DMS79 (cell line): ENCODE measurements around the gene SLC46A3.
"Not testable (repeated sequence)": the region's sequence is repeated elsewhere in the genome, so short reads cannot be mapped to it uniquely, and the experiment has no call there.

ENCODE experiments used
- DNase-seq: peaks from one replicate; lab custom pipeline; 2025; lab: John Stamatoyannopoulos, UW

Gene SLC46A3

GRCh38 chr13:28729541-28729940, 10.8 kb upstream of the SLC46A3 start:
- DNase-seq, result no peak

GRCh38 chr13:28728642-28729041, 9.9 kb upstream of the SLC46A3 start:
- DNase-seq, result no peak

GRCh38 chr13:28725046-28725610, 6.4 kb upstream of the SLC46A3 start:
- no peak for DNase-seq

- no peak for DNase-seq
These were observed 5.0 kb upstream of the SLC46A3 start for GRCh38 chr13:28723806-28724205.

GRCh38 chr13:28719227-28720055, 671 bp upstream of the SLC46A3 start:
- no peak for DNase-seq

- DNase-seq, result no peak
These were observed 601 bp downstream of the SLC46A3 start for GRCh38 chr13:28718196-28718542.

- DNase-seq, result no peak
These were observed 1.6 kb downstream of the SLC46A3 start for GRCh38 chr13:28717170-28717569.

- DNase-seq, result no peak
These were observed 2.3 kb downstream of the SLC46A3 start for GRCh38 chr13:28716511-28716910.

- DNase-seq, result no peak
These were observed 4.1 kb downstream of the SLC46A3 start for GRCh38 chr13:28714651-28715050.

GRCh38 chr13:28710161-28710560, 8.6 kb downstream of the SLC46A3 start:
- DNase-seq, result no peak

GRCh38 chr13:28707629-28708427, 10.9 kb downstream of the SLC46A3 start:
- DNase-seq, result no peak

- DNase-seq, result no peak
These were observed 13.2 kb downstream of the SLC46A3 start for GRCh38 chr13:28705461-28706083.

GRCh38 chr13:28704919-28705318, 13.9 kb downstream of the SLC46A3 start:
- DNase-seq, result no peak

GRCh38 chr13:28704282-28704681, 14.5 kb downstream of the SLC46A3 start:
- DNase-seq, result no peak

- no peak for DNase-seq
These were observed 19.5 kb downstream of the SLC46A3 start for GRCh38 chr13:28699246-28699645.

GRCh38 chr13:28697441-28697840, 21.3 kb downstream of the SLC46A3 start:
- DNase-seq, result no peak

- not testable (repeated sequence) for DNase-seq
These were observed 24.9 kb downstream of the SLC46A3 start for GRCh38 chr13:28693605-28694491.

GRCh38 chr13:28685892-28686291, 32.9 kb downstream of the SLC46A3 start:
- DNase-seq, result no peak

- no peak for DNase-seq
These were observed 33.7 kb downstream of the SLC46A3 start for GRCh38 chr13:28685114-28685513.

- DNase-seq, result no peak
These were observed 34.5 kb downstream of the SLC46A3 start for GRCh38 chr13:28684257-28684656.

GRCh38 chr13:28683169-28683568, 35.6 kb downstream of the SLC46A3 start:
- DNase-seq, result not testable (repeated sequence)
